22Rv1 (cell line): ENCODE data around the gene LRRC4B.

Experiments used
- H3K27ac ChIP-seq: fragments of 450-650 bp; 2 replicates; pipeline ENCODE4 v1.5.1; 2017
- ZFX ChIP-seq: fragments of 450-650 bp; IDR thresholded peaks from 2 replicates; pipeline ENCODE4 v1.6.1; 2017; ENCODE audit warnings: antibody characterized with exemption, borderline replicate concordance
- TF ChIP-seq, protein P1 (sequence below): fragments of 450-650 bp; IDR thresholded peaks from 2 replicates; pipeline ENCODE4 v1.5.1; 2017; ENCODE audit warnings: mild to moderate bottlenecking

LRRC4B gene

DNA sequence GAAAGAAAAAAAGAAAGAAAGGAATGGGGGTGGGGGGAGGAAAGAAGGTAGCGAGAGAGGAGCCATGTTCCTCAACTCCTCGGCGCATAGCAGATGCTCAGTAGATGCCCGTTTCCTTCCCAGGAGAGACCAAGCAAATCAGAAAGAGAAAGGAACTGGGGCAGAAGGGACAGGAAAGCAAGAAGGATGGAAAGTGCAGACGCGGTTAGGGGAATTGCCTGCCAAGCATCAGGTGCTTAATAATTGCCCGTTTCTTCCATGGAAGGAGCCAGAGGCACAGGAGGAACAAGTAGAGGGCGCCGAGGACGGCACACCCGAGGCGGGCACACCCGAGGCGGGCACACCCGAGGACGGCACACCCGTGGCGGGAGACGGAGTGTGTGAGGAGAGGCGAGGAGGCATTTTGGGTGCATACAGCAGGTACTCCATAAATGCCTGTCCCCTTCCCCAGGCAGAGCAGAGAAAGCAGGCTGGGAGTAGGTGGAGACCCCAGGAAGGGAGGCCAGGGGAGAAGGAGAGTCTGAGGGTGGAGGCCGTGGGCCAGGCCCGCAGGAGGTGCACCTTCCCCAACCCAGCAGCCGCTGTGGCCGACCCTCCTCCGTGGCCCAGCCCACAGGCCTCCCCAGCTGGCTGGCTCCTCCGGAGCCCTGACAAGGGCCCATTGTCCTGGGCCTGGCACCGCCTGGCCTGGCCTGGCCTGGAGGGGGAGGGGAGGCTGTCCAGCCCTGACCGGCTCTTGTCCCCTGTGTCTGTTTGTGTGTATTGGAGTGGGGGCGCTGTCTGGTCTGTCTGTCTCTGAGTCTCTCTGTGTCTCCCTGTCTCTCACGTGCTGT is 71.8 kb downstream of the LRRC4B start:
- H3K27ac ChIP-seq: no peak overlapping the region
- no peak for TF ChIP-seq ZFX
- TF ChIP-seq, protein P1, sequence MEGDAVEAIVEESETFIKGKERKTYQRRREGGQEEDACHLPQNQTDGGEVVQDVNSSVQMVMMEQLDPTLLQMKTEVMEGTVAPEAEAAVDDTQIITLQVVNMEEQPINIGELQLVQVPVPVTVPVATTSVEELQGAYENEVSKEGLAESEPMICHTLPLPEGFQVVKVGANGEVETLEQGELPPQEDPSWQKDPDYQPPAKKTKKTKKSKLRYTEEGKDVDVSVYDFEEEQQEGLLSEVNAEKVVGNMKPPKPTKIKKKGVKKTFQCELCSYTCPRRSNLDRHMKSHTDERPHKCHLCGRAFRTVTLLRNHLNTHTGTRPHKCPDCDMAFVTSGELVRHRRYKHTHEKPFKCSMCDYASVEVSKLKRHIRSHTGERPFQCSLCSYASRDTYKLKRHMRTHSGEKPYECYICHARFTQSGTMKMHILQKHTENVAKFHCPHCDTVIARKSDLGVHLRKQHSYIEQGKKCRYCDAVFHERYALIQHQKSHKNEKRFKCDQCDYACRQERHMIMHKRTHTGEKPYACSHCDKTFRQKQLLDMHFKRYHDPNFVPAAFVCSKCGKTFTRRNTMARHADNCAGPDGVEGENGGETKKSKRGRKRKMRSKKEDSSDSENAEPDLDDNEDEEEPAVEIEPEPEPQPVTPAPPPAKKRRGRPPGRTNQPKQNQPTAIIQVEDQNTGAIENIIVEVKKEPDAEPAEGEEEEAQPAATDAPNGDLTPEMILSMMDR: no peak

DNA sequence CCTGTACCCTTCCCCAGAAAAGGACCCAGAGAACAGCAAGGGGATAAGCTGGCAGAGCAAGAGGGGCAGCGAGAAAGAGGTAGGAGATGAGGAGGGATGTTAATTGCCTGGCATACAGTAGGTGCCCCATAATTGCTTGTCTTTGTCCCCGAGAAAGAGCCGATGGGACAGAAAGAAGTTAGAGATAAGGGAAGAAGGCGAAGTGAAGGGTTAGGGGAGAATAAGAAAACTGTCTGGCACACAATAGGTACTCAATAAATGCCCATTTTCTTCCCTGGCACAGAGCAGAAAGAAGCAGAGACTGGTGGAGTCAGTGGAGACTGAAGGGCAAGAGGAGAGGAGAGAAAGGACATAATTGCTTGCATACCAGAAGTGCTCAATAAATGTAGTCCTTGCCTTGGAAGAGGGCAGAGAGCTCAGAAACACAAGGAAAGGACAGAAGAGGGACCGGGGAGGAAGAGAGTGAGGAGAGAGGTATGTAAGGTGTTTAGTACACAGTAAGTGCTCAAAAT is 73.2 kb downstream of the LRRC4B start:
- TF ChIP-seq ZFX: no peak
- TF ChIP-seq, protein P1: no peak
- H3K27ac ChIP-seq: no peak overlapping the region

DNA sequence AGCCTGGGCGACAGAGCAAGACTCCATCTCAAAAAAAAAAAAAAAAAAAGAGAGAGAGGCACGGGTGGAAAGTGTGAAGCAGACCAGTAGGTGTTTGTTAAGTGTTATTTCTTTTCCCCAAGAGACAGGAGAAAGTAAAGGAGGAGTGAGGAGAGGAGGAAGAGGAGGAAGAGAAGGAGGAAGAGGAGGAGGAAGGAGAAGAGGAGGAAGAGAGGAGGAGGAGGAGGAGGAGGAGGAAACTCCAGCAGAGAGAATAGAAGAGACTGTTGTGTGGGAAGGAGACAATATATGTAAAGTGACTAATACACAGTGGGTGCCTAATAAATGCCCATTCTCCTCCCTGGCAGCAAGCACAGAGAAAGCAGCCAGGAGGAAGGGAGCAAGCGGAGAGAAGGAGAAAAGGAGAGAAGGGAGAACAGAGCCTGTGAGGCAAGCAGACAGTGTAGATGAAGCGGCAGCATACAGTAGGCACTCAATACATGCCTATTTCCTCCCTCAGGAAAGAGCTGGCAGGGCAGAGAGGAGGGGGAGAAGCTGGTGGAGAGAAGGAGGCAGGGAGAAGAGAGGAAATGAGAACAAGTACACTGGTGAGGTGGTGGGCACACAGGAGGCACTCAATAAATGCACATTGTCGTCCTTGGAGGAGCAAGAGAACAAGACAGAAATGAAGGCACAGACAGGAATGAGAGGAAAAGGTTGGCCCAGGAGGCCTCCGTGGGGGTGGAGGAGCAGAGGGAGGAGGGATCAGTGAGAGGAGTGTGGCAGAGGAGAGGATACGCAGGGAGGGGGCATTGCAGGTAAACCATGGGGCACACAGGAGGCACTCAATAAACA is 73.8 kb downstream of the LRRC4B start:
- no peak for TF ChIP-seq ZFX
- TF ChIP-seq, protein P1: no peak
- H3K27ac ChIP-seq: no peak overlapping the region

DNA sequence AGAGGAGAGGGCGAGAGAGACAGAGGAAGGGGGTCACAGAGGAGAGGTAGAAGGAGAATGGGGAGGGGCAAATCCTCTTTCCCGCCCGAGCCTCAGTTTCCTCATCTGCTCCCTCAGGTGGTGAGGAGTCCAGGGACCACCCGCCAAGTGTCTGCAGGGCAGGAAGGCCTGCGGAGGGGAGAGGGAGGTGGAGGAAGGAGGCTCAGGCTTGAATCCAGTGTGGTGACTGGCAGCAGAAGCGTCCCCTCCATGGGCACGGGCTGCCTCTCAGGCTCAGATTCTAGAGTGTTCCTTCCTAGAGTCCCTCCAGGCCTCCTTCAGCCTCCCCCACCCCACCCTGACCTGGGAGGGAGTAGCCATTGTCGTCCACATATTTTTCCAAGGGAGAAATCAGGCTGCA is 75.1 kb downstream of the LRRC4B start:
- TF ChIP-seq, protein P1: no peak
- no peak for TF ChIP-seq ZFX
- H3K27ac ChIP-seq: no peak overlapping the region

DNA sequence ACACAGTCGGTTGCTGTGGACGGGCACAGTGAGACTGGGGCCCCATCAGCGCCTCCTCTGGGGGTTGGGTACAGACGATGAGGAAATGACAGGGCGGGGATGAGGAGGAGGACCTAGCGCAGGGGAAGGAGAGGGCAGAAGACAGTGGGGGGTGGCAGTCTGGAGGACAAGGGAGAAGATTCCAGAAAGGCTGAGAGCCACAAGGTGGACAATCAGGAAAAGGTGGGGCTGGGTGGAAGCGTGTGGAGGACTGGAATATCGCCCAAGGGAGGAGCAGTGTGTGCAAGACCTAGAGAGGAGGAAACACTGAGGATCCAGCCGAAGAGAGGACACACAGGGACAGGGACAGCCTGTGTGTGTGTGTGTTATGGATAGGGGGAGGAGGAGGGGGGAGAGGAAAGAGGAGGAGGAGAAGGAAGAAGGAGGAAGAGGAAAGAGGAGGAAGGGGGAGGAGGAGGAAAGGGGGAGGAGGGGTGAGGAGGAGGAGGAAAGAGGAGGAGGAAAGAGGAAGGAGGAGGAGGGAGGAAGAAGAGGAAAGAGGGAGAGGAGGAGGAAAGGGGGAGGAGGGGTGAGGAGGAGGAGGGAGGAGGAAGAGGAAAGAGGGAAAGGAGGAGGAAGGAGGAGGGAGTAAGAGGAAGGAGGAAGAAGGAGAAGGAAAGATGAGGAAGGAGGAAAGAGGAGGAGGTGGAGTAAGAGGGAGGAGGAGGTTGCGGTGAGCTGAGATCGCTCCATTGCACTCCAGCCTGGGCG is 75.8 kb downstream of the LRRC4B start:
- no peak overlapping the region for H3K27ac ChIP-seq
- no peak for TF ChIP-seq ZFX
- TF ChIP-seq, protein P1: no peak

DNA sequence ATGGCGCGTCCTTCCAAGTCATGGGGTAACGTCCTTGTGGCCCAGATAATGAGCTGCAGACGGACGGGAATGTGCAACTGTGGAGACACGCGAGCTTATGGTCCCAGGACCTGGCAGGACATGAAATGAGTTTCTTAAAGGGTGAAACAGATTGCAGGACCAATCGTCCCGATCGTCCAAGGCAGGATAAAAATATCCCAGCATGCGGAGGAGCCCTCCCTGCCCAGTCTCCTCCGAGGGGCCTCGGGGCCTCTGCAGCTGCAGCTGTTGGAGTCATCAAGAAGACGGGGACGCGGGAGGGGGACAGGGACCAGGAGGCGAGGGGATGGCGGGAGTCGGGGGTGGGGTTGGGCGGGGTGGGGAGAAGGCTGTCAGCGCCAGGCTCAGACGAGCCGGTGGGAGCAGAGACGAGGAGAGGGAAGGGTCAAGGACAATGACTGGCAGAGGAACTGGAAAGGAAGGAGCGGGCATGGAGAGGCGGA is 77.2 kb downstream of the LRRC4B start:
- TF ChIP-seq, protein P1: no peak
- no peak overlapping the region for H3K27ac ChIP-seq
